ENCODE measurements around the gene ELOVL6.

DNA sequence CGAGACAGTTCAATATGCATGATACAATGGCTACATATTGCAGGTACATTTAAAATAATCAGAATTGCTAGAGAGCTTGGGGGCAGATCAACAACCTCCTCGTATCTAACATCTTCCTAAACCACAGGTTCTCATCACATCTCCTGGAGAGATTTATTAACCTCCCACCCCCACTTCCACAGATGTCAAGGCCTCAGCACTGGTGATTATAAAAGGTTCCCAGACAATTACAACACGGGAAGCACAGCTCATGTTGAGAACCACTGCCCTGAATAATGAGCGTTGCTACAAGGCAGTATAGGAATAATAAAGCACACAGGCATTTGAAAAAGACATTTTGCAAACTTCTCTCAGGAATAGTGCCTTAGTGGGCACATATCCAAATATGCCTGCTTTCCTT, 42.8 kb downstream of the ELOVL6 start:
- TF ChIP-seq, protein P1, sequence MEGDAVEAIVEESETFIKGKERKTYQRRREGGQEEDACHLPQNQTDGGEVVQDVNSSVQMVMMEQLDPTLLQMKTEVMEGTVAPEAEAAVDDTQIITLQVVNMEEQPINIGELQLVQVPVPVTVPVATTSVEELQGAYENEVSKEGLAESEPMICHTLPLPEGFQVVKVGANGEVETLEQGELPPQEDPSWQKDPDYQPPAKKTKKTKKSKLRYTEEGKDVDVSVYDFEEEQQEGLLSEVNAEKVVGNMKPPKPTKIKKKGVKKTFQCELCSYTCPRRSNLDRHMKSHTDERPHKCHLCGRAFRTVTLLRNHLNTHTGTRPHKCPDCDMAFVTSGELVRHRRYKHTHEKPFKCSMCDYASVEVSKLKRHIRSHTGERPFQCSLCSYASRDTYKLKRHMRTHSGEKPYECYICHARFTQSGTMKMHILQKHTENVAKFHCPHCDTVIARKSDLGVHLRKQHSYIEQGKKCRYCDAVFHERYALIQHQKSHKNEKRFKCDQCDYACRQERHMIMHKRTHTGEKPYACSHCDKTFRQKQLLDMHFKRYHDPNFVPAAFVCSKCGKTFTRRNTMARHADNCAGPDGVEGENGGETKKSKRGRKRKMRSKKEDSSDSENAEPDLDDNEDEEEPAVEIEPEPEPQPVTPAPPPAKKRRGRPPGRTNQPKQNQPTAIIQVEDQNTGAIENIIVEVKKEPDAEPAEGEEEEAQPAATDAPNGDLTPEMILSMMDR (IDR thresholded peaks at IDR 0.05) = no peak
- TF ChIP-seq POLR2AphosphoS5 (IDR thresholded peaks at IDR 0.05) = no peak

Measured in transverse colon (tissue), 4 donors.